Fibroblast of lung (primary cell): Measurements from ENCODE around the gene NLRP3.

Source experiments
- CTCF ChIP-seq, 2 donors: IDR thresholded peaks in 1 of 2; conservative IDR thresholded peaks in 1 of 2; 1 replicate in 1 of 2; 2 replicates in 1 of 2; pipeline ENCODE4 v1.5.1; 2011 to 2012; ENCODE audit warnings: low read length in 2 of 2, control low read depth in 1 of 2, inconsistent platforms in 1 of 2, low read depth in 1 of 2, mild to moderate bottlenecking in 1 of 2
- EZH2 ChIP-seq: IDR thresholded peaks from 2 replicates; pipeline ENCODE4 v1.5.1; 2012; ENCODE audit warnings: low read length, control low read depth, mild to moderate bottlenecking; ENCODE audit errors: missing control alignments

GRCh38 chr1:247435030-247435758, 19.2 kb downstream of the NLRP3 start:
- TF ChIP-seq CTCF (conservative IDR thresholded peaks at IDR 0.05 in 1 of 2, IDR thresholded peaks at IDR 0.05 in 1 of 2; ENCODE audit: low read depth in 1 of 2, low read length in 2 of 2), result no peak
- TF ChIP-seq EZH2, result no peak
